GM10847 (cell line): ENCODE measurements around the gene RNU2-63P.

Experiments
- POLR2A ChIP-seq: IDR thresholded peaks from 2 replicates; pipeline ENCODE4 v1.6.1; 2011; ENCODE audit not compliant: insufficient read length; ENCODE audit errors: extremely low read depth

Gene RNU2-63P

DNA sequence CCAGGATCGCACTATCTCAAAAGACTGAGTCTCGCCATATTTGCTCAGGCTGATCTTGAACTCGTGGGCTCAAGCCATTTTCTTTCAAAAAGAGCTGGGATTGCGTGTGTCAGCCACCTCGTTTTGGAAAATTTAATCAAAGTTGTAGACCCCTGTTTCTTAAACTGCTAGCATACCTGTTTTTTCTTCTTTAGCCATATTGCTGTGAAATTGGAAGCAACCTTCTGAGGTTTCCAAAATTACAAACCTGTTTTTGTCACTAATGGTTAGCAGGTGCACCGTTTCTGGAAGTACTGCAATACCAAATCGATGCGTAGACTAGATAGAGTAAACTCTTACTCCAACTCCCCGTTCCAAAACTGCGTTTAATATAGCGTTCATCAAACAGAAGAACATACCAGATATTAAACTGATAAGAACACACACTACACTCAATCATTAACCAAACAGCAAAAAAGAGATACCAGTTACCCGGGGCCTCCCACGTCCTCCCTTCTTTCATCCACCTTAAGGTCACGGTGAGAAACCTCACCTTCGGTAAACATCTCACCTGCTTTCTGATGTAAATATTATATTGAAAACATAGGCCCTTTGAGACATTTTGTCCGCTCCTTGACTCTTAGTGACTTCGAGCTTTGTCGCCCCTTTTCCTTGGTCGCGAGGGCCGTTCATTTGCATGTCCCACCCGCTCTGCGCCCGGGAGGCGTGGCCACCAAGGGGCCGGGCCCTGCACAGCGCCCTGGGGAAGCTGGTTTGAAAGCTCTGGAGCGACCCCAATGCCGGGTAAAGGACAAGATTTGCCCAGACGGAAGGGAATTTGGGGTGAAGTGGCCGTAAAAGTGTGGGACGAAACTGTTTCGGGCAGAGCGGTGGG is at the start of gene RNU2-63P:
TSS of gene RNU2-63P (minus strand) at position 462 of the 874 bp plus-strand sequence.
- TF ChIP-seq POLR2A = peak; percentile 74

GRCh38 chr2:88061295-88061694 is 44.9 kb upstream of the RNU2-63P start:
- no peak for TF ChIP-seq POLR2A

GRCh38 chr2:88060907-88061275 is 44.5 kb upstream of the RNU2-63P start:
- TF ChIP-seq POLR2A = no peak

GRCh38 chr2:88059979-88060906 is 43.9 kb upstream of the RNU2-63P start:
- no peak for TF ChIP-seq POLR2A

DNA sequence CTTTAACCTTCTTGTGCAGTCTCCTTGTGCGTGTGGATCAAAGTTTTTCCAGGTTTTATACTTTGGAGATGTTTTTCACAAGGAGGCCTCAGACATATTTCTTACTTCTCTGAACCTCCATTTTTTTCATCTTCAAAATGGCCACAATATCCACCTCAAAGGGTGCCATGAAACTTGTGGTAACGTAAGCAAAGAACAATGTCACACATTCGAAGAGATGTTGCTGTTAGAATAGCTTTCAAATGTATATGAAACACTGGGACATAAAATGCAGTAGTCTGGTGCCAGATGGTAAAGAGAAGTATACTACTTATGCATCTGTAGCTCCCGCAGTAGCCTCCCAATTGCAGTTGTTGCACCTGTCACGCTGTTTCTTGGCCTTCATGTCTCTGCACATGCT is 41.8 kb upstream of the RNU2-63P start:
- TF ChIP-seq POLR2A = no peak

- TF ChIP-seq POLR2A = no peak
Observed at GRCh38 chr2:88057437-88057844, 41.1 kb upstream of the RNU2-63P start.

DNA sequence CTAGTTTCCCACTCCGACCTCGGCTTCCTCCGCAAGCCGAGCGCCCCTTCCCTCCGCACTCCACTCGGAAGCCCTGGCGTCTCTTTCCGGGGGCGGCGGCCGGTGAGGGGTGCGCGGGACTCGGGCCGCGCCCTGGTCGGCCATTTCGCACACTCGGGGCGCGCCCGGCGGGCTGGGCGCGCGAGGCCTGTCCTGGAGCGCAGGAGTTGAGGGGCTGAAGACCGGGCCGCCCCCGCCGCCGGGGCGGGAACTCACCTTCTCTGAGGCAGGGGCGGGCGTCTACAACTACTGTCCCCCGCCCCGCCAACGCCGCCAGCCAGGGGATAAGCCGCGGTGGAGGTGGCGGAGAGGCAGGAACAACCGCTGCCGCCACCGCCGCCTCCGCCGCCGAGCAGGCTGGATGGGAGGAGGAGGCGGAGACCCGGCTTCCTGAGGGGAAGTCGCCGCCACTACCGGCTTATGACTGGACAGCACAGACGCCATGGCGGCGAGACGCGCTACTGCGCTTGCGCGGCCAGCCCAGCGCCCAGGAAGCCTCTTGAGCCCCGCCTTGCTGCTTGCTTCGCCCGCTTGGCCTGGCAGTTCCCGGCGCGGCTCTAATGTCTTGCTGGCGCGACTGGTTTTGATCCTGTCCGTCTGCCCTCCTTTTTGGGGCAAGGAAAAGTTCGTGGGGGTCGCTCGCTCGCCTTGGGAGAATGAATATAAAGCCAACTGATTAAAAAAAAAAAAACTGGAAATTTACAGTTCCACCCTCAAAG is 39.2 kb upstream of the RNU2-63P start, which contains the start of gene KRCC1:
TSS of gene KRCC1 (minus strand) at position 413 of the 758 bp plus-strand sequence. CDS start 27,220 bp downstream, outside the sequence.
- TF ChIP-seq POLR2A = peak; percentile 85

GRCh38 chr2:88054782-88055370 is 38.5 kb upstream of the RNU2-63P start:
- TF ChIP-seq POLR2A = no peak

GRCh38 chr2:88053934-88054781 is 37.8 kb upstream of the RNU2-63P start:
- no peak for TF ChIP-seq POLR2A

- TF ChIP-seq POLR2A = no peak
Observed at GRCh38 chr2:88053296-88053695, 36.9 kb upstream of the RNU2-63P start.

- no peak for TF ChIP-seq POLR2A
Observed at GRCh38 chr2:88051792-88052191, 35.4 kb upstream of the RNU2-63P start.

- TF ChIP-seq POLR2A = no peak
Observed at GRCh38 chr2:88049622-88050021, 33.3 kb upstream of the RNU2-63P start.

DNA sequence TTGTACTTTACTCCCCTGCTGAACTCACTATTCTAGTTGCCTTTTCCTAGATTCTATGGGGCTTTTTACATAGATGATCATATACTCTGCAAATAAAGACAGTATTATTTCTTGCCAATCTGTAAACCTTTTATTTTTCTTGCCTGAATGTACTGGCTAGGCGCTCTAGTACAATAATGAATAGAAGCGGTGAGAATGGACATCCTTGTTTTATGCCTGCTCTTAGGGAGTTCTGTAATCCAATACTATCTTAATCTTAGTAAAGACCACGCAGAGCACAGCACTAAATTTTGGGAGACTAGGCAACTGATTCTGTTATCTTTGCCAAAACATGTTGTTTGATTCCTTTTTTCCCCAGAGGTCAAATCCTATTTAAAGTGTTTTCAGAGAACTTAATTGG is 32.2 kb upstream of the RNU2-63P start:
- TF ChIP-seq POLR2A = no peak

- TF ChIP-seq POLR2A = no peak
Observed at GRCh38 chr2:88042476-88042875, 26.1 kb upstream of the RNU2-63P start.
